Omental fat pad (tissue), 4 donors: ENCODE results near the gene NFIB. TPM values are rescaled to one million over a fixed set of nuclear protein-coding genes. Genes with fewer than 3 reads are reported as not detected.
A peak's percentile ranks its signal among the peaks of the same experiment; 100 is the strongest.

Experiments
- ATAC-seq: fragments of 150-250 bp; one replicate; pipeline ENCODE4 v1.9.1; 2016; ENCODE audit warnings: mild to moderate bottlenecking, moderate library complexity; ENCODE audit not compliant: low FRiP score
- DNase-seq: peaks from one replicate; pipeline ENCODE4 v3.0.0-alpha.2; 2019; ENCODE audit warnings: low spot score
- total RNA-seq, 4 donors: library from RNA; depleted of rRNA; stranded (reverse); fragments of >200 nt; gene quantifications; one replicate each; pipeline ENCODE4 v1.1.0, GENCODE V29; 2016
- TF ChIP-seq, protein P1 (sequence below), 3 donors: fragments of 450-650 bp; IDR thresholded peaks; one replicate each; pipeline ENCODE4 v1.5.1; 2016 to 2017; ENCODE audit warnings: antibody characterized with exemption in 3 of 3, mild to moderate bottlenecking in 3 of 3, moderate library complexity in 2 of 3

The NFIB gene
- total RNA-seq, 4 donors from 2014 or later = 55.1 to 265 (median 106) TPM

DNA sequence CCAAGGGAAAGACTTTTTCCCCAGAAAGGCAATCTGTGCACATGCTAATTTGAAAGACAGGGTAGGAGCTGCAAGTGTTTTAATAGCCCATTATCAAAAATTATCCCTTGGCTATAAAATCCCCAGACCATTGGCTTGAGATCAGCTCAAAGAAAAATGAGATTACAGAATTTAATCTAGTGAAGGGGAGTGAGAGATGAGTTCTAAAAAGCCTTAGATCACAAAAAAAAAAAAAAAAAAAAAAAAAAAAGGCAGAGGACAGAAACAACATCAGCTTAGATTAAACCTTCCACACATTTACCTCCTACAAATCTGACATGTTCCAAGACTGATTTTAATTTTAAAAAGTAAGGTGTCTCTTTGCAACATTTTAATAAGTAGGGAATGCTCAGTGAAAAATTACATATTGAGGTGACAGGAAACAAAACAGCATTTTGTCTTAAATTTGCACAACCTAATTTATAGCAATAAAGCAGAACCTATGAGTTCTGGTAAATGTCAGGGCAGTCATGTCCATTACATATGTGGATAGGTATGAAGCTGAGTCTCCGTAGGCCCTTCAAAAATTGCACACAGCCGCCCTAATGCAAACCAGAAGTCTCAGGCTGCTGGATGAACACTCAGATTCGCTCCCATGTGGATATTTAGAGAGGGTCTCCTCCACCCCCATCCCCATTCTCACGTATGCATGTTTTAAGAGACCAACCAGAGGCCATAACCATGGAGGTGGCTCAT, 43.4 kb downstream of the NFIB start:
- ATAC-seq (peak; percentile 67), DNase-seq (no peak)
- TF ChIP-seq, protein P1, sequence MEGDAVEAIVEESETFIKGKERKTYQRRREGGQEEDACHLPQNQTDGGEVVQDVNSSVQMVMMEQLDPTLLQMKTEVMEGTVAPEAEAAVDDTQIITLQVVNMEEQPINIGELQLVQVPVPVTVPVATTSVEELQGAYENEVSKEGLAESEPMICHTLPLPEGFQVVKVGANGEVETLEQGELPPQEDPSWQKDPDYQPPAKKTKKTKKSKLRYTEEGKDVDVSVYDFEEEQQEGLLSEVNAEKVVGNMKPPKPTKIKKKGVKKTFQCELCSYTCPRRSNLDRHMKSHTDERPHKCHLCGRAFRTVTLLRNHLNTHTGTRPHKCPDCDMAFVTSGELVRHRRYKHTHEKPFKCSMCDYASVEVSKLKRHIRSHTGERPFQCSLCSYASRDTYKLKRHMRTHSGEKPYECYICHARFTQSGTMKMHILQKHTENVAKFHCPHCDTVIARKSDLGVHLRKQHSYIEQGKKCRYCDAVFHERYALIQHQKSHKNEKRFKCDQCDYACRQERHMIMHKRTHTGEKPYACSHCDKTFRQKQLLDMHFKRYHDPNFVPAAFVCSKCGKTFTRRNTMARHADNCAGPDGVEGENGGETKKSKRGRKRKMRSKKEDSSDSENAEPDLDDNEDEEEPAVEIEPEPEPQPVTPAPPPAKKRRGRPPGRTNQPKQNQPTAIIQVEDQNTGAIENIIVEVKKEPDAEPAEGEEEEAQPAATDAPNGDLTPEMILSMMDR (IDR thresholded peaks at IDR 0.05) = no peak

- TF ChIP-seq, protein P1 (IDR thresholded peaks at IDR 0.05) = no peak
- DNase-seq = no peak
- no peak for ATAC-seq
Measured at GRCh38 chr9:14269916-14270315, 44.0 kb downstream of the NFIB start.

DNA sequence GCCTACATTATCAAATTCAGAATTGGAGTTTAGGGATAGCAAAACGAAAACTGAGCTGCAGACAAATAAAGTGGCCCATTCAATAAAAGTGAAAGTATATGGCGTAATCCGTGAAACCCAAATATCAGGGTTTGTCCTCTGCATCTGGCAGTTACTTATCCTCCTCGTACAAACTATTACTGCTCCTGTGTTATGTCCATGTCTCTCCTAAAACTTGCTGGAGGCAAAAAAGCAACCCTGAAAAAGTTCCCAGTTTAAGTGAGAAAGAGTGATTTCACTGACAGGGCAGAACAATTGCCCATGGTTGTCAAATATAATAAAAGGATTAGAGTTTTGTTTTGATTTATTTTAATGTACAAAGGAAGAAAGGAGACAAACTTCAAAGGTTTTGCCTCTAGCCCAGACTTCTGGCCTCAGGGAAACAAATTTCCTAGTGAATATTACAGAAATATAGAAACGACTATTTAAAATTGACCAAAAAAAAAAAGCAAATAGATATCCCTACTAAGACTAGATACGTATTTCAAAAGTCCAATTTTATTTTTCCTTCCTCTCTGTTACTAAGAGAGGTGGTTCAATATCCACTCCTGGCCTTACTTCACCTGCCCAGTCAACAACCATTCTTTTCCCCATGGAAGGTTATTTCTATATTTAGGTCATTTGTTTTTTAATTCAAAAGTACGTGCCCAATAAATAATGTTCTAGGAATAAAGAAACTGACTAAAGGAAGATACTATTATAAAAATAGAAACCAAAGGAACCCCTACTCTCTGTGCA, 50.0 kb downstream of the NFIB start:
- DNase-seq (no peak), ATAC-seq (no peak)
- TF ChIP-seq, protein P1 (IDR thresholded peaks at IDR 0.05) = no peak

GRCh38 chr9:14262827-14263226, 51.1 kb downstream of the NFIB start:
- TF ChIP-seq, protein P1 (IDR thresholded peaks at IDR 0.05) = no peak
- ATAC-seq (no peak), DNase-seq (no peak)

GRCh38 chr9:14261616-14262015, 52.3 kb downstream of the NFIB start:
- DNase-seq = no peak
- TF ChIP-seq, protein P1 (IDR thresholded peaks at IDR 0.05) = no peak
- no peak for ATAC-seq

DNA sequence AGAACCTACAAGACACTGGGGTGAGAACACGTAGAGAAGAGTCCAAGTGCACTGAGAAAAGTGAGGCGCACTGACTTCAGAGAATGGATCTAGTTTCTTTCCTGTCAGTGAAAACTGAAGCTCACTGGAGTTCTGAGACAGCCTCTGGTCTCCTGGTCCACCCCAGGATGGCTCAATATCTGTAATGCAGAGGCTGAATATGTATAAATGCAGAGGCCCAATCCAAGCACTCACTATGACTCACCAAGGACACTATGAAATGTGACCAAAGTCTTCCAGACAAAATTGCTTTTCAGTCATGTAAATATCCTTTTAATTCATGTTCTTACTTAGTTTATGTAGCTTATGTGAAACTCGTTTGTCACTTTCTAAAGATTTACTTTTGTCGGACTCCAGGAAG, 53.8 kb downstream of the NFIB start:
- no peak for DNase-seq
- TF ChIP-seq, protein P1 (IDR thresholded peaks at IDR 0.05) = no peak
- ATAC-seq = no peak
